T1000 (cell line): Measurements from ENCODE around the gene A2M.
A peak's percentile ranks its signal among the peaks of the same experiment; 100 is the strongest.

Source experiments
- DNase-seq: peaks from one replicate; lab custom pipeline; 2025; ENCODE audit warnings: mixed read lengths; lab: John Stamatoyannopoulos, UW

The A2M gene

DNA sequence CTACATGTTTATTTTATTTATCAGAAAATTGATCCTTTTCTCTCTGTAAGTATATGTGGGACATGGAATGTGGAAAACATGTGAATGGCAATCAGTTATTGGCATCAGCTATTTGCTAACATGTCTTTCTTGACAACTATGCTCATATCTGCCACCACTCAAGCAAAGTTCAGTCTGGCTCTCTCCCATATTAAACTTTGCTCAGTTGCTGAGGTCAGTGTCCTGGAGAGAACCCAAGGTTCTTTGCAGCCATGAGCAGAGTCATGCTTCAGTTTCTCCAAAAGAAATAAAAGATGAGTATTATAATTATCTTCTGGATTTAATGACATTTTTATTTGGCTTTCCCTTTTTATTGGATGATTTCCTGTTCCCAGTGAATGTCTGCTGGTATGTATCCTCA lies 42.6 kb downstream of the A2M start:
- no peak for DNase-seq

DNA sequence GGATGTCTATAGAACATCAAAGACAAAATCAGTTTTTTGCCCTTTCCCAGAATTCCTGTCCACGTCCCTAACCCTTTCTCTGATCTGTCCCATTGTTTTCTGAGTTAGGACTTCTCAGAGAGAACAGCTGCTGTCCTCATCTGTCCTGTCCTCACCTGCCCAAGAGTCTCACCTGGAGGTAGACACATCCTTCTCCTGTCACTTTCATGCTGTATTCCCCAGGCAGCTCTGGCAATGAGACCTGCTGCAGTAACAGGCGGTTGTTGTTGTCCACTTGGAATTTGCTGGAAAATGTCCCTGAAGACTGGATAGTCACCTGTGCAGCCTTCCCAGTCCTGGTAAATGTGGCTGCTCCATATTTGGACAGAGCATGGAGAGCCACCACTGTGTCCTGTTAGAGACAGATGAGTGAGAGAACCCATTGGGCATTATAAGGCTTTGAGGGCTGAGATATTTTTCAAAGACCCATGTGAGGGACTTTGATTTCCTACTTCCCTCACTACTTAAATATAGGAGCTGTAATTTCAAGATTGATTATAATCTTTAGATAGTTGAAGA lies 43.2 kb downstream of the A2M start:
- no peak for DNase-seq

DNA sequence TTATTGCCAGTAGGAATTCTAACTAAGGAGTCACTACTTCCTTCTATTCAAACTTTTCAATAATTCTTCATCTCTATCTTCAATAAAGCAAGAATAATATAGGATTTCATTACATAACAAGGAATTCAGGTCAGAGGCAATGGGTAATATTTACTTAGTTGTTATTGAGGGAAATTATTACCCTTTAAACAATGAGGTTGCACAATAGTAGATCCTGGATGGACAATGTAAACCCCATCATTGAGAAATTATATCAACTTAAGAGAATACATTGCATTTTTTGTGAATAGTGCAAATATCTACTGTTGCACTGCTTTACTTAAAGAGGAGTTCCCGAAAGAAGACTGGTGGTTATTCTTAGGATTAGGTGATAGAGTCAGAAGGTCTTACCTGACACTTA lies 43.8 kb downstream of the A2M start:
- DNase-seq, result no peak

DNA sequence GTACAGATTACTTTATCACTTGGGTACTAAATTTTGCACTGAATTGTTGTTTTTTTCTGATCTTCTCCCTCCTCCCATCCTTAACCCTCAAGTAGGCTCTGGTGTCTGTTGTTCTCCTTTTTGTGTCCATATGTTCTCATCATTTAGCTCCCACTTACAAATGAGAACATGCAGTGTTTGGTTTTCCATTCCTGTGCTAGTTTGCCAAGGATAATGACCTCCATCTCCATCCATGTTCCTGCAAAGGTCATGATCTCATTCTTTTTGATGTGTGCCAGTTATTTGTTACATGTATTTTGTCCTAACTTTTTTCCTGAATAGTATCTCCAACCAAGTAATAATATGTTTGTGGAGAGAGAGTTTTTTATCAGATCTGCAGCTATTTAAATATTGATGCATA lies 44.2 kb downstream of the A2M start:
- DNase-seq, result no peak

DNA sequence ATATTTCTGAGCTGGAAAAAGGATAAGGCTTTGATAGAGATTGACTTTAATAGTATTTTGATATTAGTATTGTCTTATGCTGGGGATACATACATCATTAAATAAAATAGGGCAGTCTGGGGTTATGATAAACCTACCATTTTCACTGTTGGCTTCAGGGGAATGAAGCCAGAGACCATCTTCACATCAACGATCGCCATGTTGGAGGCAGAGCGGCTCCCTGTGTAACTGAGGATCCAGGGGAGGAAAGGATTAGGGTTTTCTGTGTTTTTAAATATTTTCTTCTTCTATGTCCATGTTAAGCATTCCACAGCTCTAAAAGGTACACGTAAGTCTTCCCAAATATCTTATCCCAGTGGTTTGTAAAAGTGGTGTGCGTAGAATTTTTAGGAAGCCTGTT lies 45.4 kb downstream of the A2M start:
- no peak for DNase-seq

DNA sequence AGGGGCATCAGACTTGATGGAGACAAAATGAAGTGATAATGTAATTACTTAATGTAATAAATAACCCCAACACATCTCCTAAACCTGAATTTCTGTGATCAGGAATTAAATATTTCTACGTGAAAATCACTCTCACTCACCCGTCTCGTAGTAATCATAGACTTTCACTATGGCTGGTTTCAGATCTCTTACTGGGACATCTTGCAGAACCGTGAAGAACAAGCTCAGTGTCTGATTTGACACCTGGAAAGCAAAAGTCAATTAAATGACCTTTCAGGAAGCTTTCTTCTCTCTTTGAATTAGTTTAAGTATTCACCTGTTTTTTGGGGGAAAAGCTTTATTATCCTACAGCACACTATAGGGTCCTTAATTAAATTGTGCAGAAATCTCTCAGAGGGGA lies 47.1 kb downstream of the A2M start:
- no peak for DNase-seq

GRCh38 chr12:9068086-9068485 lies 47.6 kb downstream of the A2M start:
- no peak for DNase-seq

GRCh38 chr12:9066755-9067423 lies 48.8 kb downstream of the A2M start:
- DNase-seq, result no peak

GRCh38 chr12:9066183-9066623 lies 49.5 kb downstream of the A2M start:
- no peak for DNase-seq

- DNase-seq, result no peak
Measured at GRCh38 chr12:9065607-9065856, 50.2 kb downstream of the A2M start.

DNA sequence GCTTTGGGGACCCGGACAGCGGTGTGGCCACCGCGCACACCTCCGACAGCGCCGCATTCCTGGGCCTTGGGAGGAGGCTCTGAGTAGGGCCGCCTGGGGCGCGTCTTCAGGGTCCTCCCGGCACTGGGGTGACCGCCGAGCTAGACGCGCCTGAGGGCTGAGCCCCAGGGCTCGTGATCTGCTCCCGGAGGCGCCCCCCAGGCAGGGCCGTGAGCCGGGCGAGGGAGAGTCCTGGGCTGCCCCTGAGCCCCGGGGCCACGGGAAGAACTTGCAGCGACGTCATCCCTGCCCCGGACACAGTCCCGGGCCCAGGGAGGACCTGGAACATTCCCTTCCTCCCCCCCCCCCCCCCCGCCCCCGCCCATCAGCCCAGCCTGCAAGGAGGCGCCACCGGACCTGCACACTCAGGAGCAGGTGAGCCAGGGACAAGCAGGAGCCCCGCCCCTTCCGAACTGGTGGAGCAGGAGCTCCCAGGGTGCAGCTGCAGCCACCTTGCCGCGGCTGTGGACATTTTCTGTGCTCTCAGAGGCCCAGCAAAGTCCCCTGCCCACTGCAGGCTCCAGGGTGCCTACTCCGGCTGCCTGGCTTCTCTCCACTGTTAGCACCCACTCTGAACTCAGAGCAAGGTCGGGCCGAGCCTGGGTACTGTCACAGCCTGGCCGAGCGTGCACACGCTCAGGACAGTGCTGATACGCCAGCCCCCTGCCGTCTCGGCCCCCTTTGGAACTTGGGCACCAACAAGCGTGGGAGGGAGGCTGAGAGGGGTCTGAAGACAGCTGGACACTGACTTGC lies 50.7 kb downstream of the A2M start:
- peak; percentile 56 for DNase-seq

- DNase-seq, result peak; percentile 56
Measured at GRCh38 chr12:9064201-9064814, 51.4 kb downstream of the A2M start.

- DNase-seq, result no peak
Measured at GRCh38 chr12:9052610-9053009, 63.1 kb downstream of the A2M start.

DNA sequence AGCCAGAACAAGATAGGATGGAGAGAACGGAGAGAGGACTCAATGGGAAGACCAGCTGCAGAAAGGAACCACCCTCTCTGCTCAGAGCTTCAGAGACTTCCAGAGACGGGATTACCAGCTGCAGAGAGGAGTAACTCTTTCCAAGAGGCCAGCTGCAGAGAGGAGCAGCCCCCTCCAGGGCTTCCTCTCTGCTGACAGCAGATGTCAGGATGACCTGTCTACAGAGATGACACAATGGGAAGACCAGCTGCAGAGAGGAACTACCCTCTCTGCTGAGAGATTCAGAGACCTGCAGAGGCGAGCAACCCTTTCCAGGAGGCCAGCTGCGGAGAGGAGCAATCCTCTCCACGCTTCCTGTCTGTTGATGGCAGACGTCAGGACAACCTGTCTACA lies 64.6 kb downstream of the A2M start:
- DNase-seq, result no peak

DNA sequence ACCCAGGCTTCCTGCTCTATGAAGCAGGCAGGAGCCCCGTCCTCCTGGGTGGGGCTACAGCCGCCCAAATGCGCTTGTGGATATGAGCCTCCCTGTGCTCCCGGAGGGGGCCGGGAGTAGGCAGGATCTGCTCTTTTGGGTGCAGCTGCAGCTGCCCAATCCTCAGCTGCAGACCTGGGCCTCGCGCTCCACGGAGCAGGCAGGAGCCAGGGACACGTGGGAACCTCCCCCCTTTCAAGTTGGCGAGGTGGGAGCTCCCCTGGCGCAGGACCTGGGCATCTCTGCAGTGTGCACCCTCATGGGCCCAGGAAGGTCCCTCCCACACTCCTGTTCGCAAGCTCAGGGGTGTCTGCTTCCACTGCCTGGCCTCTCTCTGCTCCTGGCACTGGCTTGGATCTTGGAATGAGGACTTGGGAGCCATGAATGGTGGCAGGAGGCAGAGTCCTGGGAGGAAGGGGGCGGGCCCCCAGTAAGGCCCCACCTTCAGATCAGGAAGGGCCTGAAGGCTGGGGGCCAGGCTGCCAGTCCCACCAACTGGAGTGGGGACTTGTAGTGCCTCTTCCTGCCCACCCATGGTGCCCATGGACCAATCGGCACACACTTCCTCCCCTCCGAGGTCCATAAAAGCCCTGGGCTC lies 65.1 kb downstream of the A2M start:
- no peak for DNase-seq

GRCh38 chr12:9049520-9050133 lies 66.1 kb downstream of the A2M start:
- no peak for DNase-seq

- no peak for DNase-seq
Measured at GRCh38 chr12:9048930-9049329, 66.8 kb downstream of the A2M start.

DNA sequence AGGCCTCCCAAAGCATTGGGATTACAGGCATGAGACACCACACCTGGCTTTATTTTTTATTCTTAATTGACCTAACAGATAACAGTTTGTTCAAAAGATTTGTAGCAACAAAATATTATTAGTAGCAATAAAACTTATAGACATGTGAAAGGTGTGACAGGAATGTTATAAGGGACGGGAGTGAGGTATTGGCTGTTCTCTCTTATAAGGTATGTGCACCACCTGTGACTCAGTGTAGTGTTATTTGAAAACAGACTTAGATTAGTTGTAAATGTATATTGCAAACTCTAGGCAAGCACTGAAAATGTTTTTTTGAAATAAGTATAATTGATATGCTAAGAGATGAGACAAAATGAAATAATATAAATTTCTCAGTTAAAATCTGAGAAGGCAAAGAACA lies 68.6 kb downstream of the A2M start:
- no peak for DNase-seq

DNA sequence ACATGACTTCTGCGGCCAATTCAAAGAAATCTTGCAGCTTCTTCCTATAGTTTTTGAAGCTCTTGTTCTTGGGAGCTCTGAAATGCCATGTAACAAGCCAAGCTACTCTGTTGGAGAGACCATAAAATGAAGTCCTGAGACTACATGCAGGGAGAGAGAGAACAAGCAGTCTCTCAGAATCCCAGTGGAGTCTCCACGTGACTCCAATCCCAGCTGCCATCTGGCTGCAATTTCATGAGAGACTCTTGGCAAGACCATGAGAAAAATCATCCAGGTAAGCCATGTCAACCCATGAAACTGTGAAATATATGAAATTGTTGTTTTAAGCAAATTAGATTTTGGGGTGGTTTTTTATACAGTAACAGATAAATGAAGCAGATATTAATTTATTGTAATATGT lies 72.0 kb downstream of the A2M start:
- no peak for DNase-seq

- DNase-seq, result no peak
Measured at GRCh38 chr12:9041321-9041720, 74.4 kb downstream of the A2M start.

- no peak for DNase-seq
Measured at GRCh38 chr12:9040484-9041186, 75.1 kb downstream of the A2M start.
